H1 (cell line): ENCODE results near the gene CD151. TPM values are rescaled to one million over a fixed set of nuclear protein-coding genes. Genes with fewer than 3 reads are reported as not detected.

ENCODE experiments used
- EP300 ChIP-seq, 2 experiments: IDR thresholded peaks; 1 replicate in 1 of 2; 2 replicates in 1 of 2; pipeline ENCODE4 v1.6.1; 2011 to 2012; ENCODE audit warnings: low read depth in 2 of 2, low read length in 2 of 2, mild to moderate bottlenecking in 2 of 2, borderline replicate concordance in 1 of 2, inconsistent platforms in 1 of 2, moderate library complexity in 1 of 2
- HDAC6 ChIP-seq: IDR thresholded peaks from one replicate; pipeline ENCODE4 v1.7.1; 2012; ENCODE audit warnings: low read depth, mild to moderate bottlenecking, inconsistent platforms, low read length, moderate library complexity
- NANOG ChIP-seq: IDR thresholded peaks from 2 replicates; pipeline ENCODE4 v1.6.1; 2011; ENCODE audit warnings: low read length, low read depth, mild to moderate bottlenecking, inconsistent platforms; ENCODE audit not compliant: insufficient read depth, poor library complexity, severe bottlenecking
- POLR2A ChIP-seq, 2 experiments: IDR thresholded peaks; 1 replicate in 1 of 2; 2 replicates in 1 of 2; pipeline ENCODE4 v1.6.1; 2011; ENCODE audit warnings: low read depth in 2 of 2, low read length in 2 of 2, mild to moderate bottlenecking in 2 of 2; ENCODE audit errors: control extremely low read depth in 1 of 2
- polyA plus RNA-seq, 7 experiments: library from polyadenylated mRNA; depleted of rRNA in 3 of 7; stranded (reverse) in 5 of 7; unstranded in 2 of 7; fragments of >200 nt in 5 of 7; fragments of 200-250 nt in 2 of 7; gene quantifications; 1 replicate in 5 of 7; 2 replicates in 1 of 7; 4 replicates in 1 of 7; pipeline versions ENCODE4 v1.2.1 to v1.2.3, GENCODE V29; 2011 to 2013; ENCODE audit warnings: missing spikeins in 2 of 7, mixed read lengths in 2 of 7
- total RNA-seq: library from RNA; stranded (reverse); fragmentation: NEBNext Ultra II Directional; extraction: Animal tissue kit (Norgen Biotek cat#: 25700); gene quantifications from 2 replicates; pipeline ENCODE4 v1.2.1, GENCODE V29; 2021
- TF ChIP-seq, protein P1 (sequence below): IDR thresholded peaks from 2 replicates; pipeline ENCODE4 v1.6.1; 2012; ENCODE audit warnings: inconsistent platforms

CD151 gene
- total and polyA plus RNA-seq, 2 of the 8 experiments (the other 6 are each of a cell fraction or from before 2014, with no cell fraction given), result 101 to 212 TPM

DNA sequence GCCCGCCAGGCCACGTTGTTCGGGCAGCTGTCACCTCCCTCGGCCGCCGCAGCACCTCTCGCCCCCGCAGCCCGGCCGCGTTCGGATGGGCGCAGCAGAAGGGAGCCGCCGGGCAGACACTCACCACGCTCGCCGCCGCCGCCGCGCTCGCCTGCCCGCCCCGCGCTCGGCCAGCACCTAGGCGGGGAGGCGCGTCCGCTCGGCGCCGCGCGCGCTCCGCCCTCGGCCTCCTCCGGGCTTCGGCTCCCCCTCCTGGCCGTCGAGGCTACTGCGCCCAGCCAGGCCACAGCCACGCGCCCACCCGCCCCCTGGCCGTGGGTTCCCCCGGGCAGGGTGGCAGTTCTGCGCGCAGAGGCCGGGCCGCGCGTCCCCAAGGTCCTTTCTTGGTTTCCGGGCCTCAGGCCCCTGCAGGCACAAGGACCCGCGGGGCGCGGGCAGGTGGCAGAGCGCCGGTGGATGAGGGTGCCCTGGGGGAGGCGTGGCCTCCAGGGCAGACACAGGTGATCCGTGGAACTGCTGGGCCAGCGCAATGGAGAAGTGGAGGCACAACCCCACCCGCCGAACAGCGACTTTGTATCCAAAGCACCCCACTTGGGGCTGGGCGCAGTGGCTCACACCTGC lies 34.5 kb upstream of the CD151 start, which contains the start of gene SLC25A22 (continued):
- TF ChIP-seq HDAC6 (no peak), NANOG (no peak), POLR2A (IDR thresholded peaks at IDR 0.05; ENCODE audit: control extremely low read depth in 1 of 2, low read depth in 2 of 2, low read length in 2 of 2) (peak in 1 of 2 experiments; percentile 28; a peak in 1 of 3 replicates), EP300 (IDR thresholded peaks at IDR 0.05; ENCODE audit: borderline replicate concordance in 1 of 2, low read depth in 2 of 2, low read length in 2 of 2) (no peak)
- TF ChIP-seq, protein P1, sequence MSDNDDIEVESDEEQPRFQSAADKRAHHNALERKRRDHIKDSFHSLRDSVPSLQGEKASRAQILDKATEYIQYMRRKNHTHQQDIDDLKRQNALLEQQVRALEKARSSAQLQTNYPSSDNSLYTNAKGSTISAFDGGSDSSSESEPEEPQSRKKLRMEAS, result peak; percentile 50
